Breast epithelium (tissue), 3 donors: ENCODE results near the gene ANGEL1.

Source experiments
- CTCF ChIP-seq, 3 donors: fragments of 450-650 bp; IDR thresholded peaks; one replicate each; pipeline ENCODE4 v1.5.1; 2016 to 2017; ENCODE audit warnings: antibody characterized with exemption in 3 of 3, mild to moderate bottlenecking in 3 of 3, moderate library complexity in 3 of 3
- POLR2A ChIP-seq: fragments of 450-650 bp; IDR thresholded peaks from one replicate; pipeline ENCODE4 v1.6.1; 2016; ENCODE audit warnings: antibody characterized with exemption, mild to moderate bottlenecking, moderate library complexity
- POLR2AphosphoS5 ChIP-seq, 3 donors: sonication (generic); formaldehyde crosslinking; IDR thresholded peaks; one replicate each; pipeline ENCODE4 v1.6.1; 2017; ENCODE audit warnings: antibody characterized with exemption in 3 of 3

- TF ChIP-seq CTCF (IDR thresholded peaks at IDR 0.05) (no peak), POLR2A (no peak), POLR2AphosphoS5 (IDR thresholded peaks at IDR 0.05) (no peak)
Observed at GRCh38 chr14:76770521-76771436, 41.9 kb downstream of the ANGEL1 start.
